Measurements from ENCODE around the gene ARG1. TPM values are rescaled to one million over a fixed set of nuclear protein-coding genes. Genes with fewer than 3 reads are reported as not detected.

Gene ARG1
- total RNA-seq = 7.5 TPM

DNA sequence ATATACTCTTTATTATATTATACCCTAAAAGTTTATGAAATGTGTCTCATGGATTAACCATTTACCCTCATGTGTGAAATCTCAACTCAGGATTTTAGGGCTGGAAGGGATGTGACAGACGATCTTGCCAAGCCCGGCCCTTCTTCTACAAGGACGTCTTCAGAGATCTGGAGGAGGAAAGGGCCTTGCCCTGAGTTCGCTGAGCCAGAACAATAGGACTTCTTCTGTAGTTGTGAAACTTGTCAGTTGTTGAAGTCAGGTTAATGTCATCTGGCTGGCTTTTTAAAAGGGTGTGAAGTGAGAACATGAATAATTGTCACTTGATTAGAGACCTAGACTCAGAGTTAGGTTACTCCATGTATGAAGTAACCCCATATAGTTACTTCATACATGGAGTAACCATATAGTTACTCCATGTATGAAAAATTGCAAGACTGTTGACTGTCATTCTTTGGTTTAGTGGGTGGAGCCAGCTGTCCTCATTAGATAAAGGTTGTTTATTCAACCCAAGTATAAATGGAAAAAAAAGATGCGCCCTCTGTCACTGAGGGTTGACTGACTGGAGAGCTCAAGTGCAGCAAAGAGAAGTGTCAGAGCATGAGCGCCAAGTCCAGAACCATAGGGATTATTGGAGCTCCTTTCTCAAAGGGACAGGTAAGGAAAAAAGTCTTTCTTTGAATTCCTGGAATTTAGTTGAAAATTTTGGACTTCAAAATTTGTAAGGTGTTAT is at the start of gene ARG1:
Gene ARG1 (plus strand): TSS at position 541 of the 730 bp plus-strand sequence. CDS start 57 bp downstream, at position 598.

DNA sequence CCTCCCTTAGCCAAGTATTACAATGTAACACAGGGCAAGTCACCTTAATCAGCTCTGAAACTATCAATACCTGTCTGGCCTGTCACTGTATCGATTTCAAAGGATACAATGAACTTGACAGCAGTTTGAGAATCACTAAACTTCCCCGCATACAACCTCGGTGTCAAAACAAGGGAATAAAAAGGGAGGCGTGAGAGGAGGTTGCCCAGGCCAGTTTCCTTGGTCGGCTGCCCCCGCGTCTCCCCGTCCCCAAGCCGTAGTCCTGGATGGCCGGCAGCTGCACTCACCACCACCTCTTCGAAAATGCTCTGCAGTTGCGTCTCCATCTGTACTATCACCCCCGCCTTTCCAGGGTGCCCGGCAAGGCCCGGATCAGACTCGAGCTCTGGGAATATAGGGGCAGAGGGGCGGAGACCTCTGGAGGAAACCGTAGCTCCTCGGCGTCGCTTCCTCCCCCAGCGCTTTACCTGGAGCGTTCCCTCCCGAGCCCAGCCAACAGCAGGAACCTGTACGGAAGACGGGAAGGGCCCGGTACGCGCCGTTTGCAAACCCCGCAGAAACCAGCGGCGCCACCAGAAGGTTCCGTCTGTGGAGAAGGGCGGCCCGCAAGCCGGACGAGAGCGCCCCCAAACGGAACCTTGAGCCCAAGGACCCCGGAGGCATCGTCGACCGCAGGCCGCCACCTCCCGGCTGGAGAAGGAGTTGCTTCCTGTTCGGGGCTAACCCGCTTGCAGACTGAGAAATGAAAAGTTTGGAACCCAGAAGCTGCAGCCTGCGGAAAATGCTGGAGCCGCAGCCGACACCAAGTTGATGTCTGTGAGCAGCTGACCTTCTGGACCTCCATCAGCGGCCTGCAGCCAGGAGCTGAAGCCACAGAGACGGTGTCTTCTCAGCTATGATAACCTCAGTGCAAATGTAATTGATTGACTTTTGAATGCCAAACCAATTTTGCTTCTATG is 55.0 kb downstream of the ARG1 start, which contains the start of gene MED23:
Gene MED23 (minus strand): TSS at position 519 of the 959 bp plus-strand sequence. CDS start 193 bp downstream, at position 326.

Other genes starting within 250 kb of the ARG1 start
- gene MED23, start 55.0 kb downstream of the ARG1 start, total RNA-seq = 45.0 TPM
- gene ENPP3, start 64.1 kb downstream of the ARG1 start, total RNA-seq = 6.5 TPM
- not detected for gene OR2A4, start 128.2 kb downstream of the ARG1 start, total RNA-seq
- not detected for gene CTAGE9, start 137.8 kb downstream of the ARG1 start, total RNA-seq
- gene ENPP1, start 234.8 kb downstream of the ARG1 start, total RNA-seq = 30.9 TPM

All from metanephros (tissue), 1 donor.